GM19193 (cell line): ENCODE measurements around the gene P2RY13.

Source experiments
- POLR2A ChIP-seq: IDR thresholded peaks from 4 replicates; pipeline ENCODE4 v1.6.1; 2011; ENCODE audit not compliant: insufficient read depth, insufficient read length; ENCODE audit errors: extremely low read depth

Gene P2RY13

GRCh38 chr3:151330899-151331298, 1.6 kb upstream of the P2RY13 start:
- no peak for TF ChIP-seq POLR2A

GRCh38 chr3:151330379-151330778, 1.0 kb upstream of the P2RY13 start:
- TF ChIP-seq POLR2A = no peak

- no peak for TF ChIP-seq POLR2A
Measured at GRCh38 chr3:151328298-151328995, 902 bp downstream of the P2RY13 start.

GRCh38 chr3:151327571-151328198, 1.7 kb downstream of the P2RY13 start:
- no peak for TF ChIP-seq POLR2A

GRCh38 chr3:151322511-151322910, 6.8 kb downstream of the P2RY13 start:
- TF ChIP-seq POLR2A = no peak

GRCh38 chr3:151321526-151321925, 7.8 kb downstream of the P2RY13 start:
- no peak for TF ChIP-seq POLR2A

GRCh38 chr3:151320131-151320530, 9.2 kb downstream of the P2RY13 start:
- no peak for TF ChIP-seq POLR2A

GRCh38 chr3:151319628-151320027, 9.7 kb downstream of the P2RY13 start:
- no peak for TF ChIP-seq POLR2A

- no peak for TF ChIP-seq POLR2A
Measured at GRCh38 chr3:151318991-151319390, 10.4 kb downstream of the P2RY13 start.

GRCh38 chr3:151318313-151318712, 11.0 kb downstream of the P2RY13 start:
- no peak for TF ChIP-seq POLR2A

GRCh38 chr3:151316267-151316991, 12.9 kb downstream of the P2RY13 start, which contains the start of gene GPR87:
Gene GPR87, minus strand, starts transcription at chr3:151316820. Its CDS starts 16,720 bp downstream, at chr3:151300100.
- TF ChIP-seq POLR2A = no peak

- no peak for TF ChIP-seq POLR2A
Measured at GRCh38 chr3:151315846-151316245, 13.5 kb downstream of the P2RY13 start.

- no peak for TF ChIP-seq POLR2A
Measured at GRCh38 chr3:151315136-151315535, 14.2 kb downstream of the P2RY13 start.

GRCh38 chr3:151314593-151314992, 14.8 kb downstream of the P2RY13 start:
- TF ChIP-seq POLR2A = no peak

GRCh38 chr3:151314137-151314536, 15.2 kb downstream of the P2RY13 start:
- TF ChIP-seq POLR2A = no peak

GRCh38 chr3:151312972-151313371, 16.4 kb downstream of the P2RY13 start:
- TF ChIP-seq POLR2A = no peak

GRCh38 chr3:151309566-151309965, 19.8 kb downstream of the P2RY13 start:
- no peak for TF ChIP-seq POLR2A
